ENCODE data around the gene NUP62. TPM values are rescaled to one million over a fixed set of nuclear protein-coding genes. Genes with fewer than 3 reads are reported as not detected.
A peak's percentile ranks its signal among the peaks of the same experiment; 100 is the strongest.

NUP62 gene
- total RNA-seq, 1 donor from 2014 or later, result 39.3 TPM

- ATAC-seq, result peak; percentile 84
- Histone ChIP-seq H3K27me3 (no peaks in the 10 kb centered on the region), H3K4me3 (peak overlapping the region; percentile 28), H3K4me1 (peaks cover 7% of the 10 kb centered on the region), H3K36me3 (peaks cover 10% of the 10 kb centered on the region), H3K27ac (no peak overlapping the region), H3K9me3 (no peaks in the 10 kb centered on the region)
- peak; percentile 89 for DNase-seq
- intact Hi-C loops (cut with DNase I), result no loop called here
- TF ChIP-seq CTCF (IDR thresholded peaks at IDR 0.05), result peak; percentile 74
Measured at GRCh38 chr19:49889687-49890348, 39.5 kb downstream of the NUP62 start.

- Histone ChIP-seq H3K4me1 (peaks cover 7% of the 10 kb centered on the region), H3K27ac (no peak overlapping the region), H3K9me3 (no peaks in the 10 kb centered on the region), H3K36me3 (peaks cover 17% of the 10 kb centered on the region), H3K4me3 (no peak overlapping the region), H3K27me3 (no peaks in the 10 kb centered on the region)
- TF ChIP-seq CTCF (IDR thresholded peaks at IDR 0.05), result no peak
- intact Hi-C loops (cut with DNase I), result no loop called here
- no peak for ATAC-seq
- DNase-seq, result peak; percentile 62
Measured at GRCh38 chr19:49889038-49889686, 40.1 kb downstream of the NUP62 start.

GRCh38 chr19:49888510-49888824, 40.8 kb downstream of the NUP62 start:
- intact Hi-C loops (cut with DNase I), result no loop called here
- no peak overlapping the region for H3K27ac ChIP-seq
- peaks cover 7% of the 10 kb centered on the region for H3K4me1 ChIP-seq
- H3K36me3 ChIP-seq, result peaks cover 24% of the 10 kb centered on the region
- no peak overlapping the region for H3K4me3 ChIP-seq
- H3K9me3 ChIP-seq, result no peaks in the 10 kb centered on the region
- DNase-seq, result no peak
- TF ChIP-seq CTCF (IDR thresholded peaks at IDR 0.05), result no peak
- ATAC-seq, result no peak
- H3K27me3 ChIP-seq, result no peaks in the 10 kb centered on the region

GRCh38 chr19:49887665-49888509, 41.4 kb downstream of the NUP62 start:
- DNase-seq (peak; percentile 64), ATAC-seq (no peak)
- Histone ChIP-seq H3K36me3 (peaks cover 30% of the 10 kb centered on the region), H3K9me3 (no peaks in the 10 kb centered on the region), H3K27ac (no peak overlapping the region), H3K4me1 (peaks cover 7% of the 10 kb centered on the region), H3K4me3 (no peak overlapping the region), H3K27me3 (no peaks in the 10 kb centered on the region)
- TF ChIP-seq CTCF (IDR thresholded peaks at IDR 0.05), result no peak
- intact Hi-C loops (cut with DNase I), result no loop called here

- Histone ChIP-seq H3K4me1 (peaks cover 7% of the 10 kb centered on the region), H3K36me3 (peaks cover 37% of the 10 kb centered on the region), H3K4me3 (no peak overlapping the region), H3K27me3 (no peaks in the 10 kb centered on the region), H3K27ac (no peak overlapping the region), H3K9me3 (no peaks in the 10 kb centered on the region)
- ATAC-seq (no peak), DNase-seq (no peak)
- intact Hi-C loops (cut with DNase I), result no loop called here
- no peak for TF ChIP-seq CTCF (IDR thresholded peaks at IDR 0.05)
Measured at GRCh38 chr19:49887037-49887664, 42.2 kb downstream of the NUP62 start.
